Upper lobe of left lung (tissue), 4 donors: Measurements from ENCODE around the gene ELP1.

Source experiments
- POLR2A ChIP-seq, 4 donors: fragments of 450-650 bp; IDR thresholded peaks; one replicate each; pipeline ENCODE4 v1.5.1; 2016 to 2017; ENCODE audit warnings: antibody characterized with exemption in 4 of 4, mild to moderate bottlenecking in 2 of 4
- TF ChIP-seq, protein P1 (sequence below), 6 experiments: fragments of 450-650 bp in 4 of 6; fragments of 200-600 bp in 2 of 6; sonication (generic) in 2 of 6; IDR thresholded peaks; one replicate each; pipeline ENCODE4 v1.5.1; 2016 to 2019; ENCODE audit warnings: antibody characterized with exemption in 6 of 6

DNA sequence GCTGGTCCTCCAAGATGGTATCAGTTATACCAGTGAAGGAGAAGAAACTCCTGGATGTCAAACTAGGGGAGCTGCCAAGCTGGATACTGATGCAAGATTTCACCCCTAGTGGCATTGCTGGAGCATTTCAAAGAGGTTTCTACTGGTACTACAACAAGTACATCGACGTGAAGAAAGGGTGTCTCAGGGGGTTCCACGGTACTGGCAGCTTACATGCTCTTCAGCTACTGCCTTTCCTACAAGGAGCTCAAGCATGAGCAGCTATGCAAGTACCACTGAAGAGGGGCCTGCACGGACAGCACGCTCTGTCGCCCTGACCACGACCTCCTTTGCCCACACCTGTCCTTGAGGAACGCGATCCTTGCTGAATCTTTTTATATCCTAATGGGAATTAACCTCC is 97.6 kb downstream of the ELP1 start:
- TF ChIP-seq, protein P1, sequence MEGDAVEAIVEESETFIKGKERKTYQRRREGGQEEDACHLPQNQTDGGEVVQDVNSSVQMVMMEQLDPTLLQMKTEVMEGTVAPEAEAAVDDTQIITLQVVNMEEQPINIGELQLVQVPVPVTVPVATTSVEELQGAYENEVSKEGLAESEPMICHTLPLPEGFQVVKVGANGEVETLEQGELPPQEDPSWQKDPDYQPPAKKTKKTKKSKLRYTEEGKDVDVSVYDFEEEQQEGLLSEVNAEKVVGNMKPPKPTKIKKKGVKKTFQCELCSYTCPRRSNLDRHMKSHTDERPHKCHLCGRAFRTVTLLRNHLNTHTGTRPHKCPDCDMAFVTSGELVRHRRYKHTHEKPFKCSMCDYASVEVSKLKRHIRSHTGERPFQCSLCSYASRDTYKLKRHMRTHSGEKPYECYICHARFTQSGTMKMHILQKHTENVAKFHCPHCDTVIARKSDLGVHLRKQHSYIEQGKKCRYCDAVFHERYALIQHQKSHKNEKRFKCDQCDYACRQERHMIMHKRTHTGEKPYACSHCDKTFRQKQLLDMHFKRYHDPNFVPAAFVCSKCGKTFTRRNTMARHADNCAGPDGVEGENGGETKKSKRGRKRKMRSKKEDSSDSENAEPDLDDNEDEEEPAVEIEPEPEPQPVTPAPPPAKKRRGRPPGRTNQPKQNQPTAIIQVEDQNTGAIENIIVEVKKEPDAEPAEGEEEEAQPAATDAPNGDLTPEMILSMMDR (IDR thresholded peaks at IDR 0.05), result no peak
- no peak for TF ChIP-seq POLR2A (IDR thresholded peaks at IDR 0.05)
